Measurements from ENCODE around the gene WDR93. TPM values are rescaled to one million over a fixed set of nuclear protein-coding genes. Genes with fewer than 3 reads are reported as not detected.

WDR93 gene
- total and polyA plus RNA-seq, 12 donors, result 0.09 to 0.15 (median 0.15) TPM; not detected in 9

GRCh38 chr15:89731275-89731674 lies 40.7 kb downstream of the WDR93 start:
- Histone ChIP-seq H3K4me3 (no peak overlapping the region), H3K9me3 (no peaks in the 10 kb centered on the region), H3K4me1 (peaks cover 0 to 6% (median 0%) of the 10 kb centered on the region in 9 donors), H3K27me3 (peaks cover 0 to 14% (median 7%) of the 10 kb centered on the region in 7 donors), H3K36me3 (no peaks in the 10 kb centered on the region), H3K27ac (no peak overlapping the region)
- ATAC-seq, result no peak
- TF ChIP-seq CTCF (IDR thresholded peaks at IDR 0.05), result no peak
- 87 to 93% methylated on average over 5 of the region's 5 CpGs for WGBS, 2 donors
- intact Hi-C loops (cut with DNase I), result loop anchor here in 1 of 10 donors (10.0 kb wide), 1 partner anchor 76 kb away; the partner anchor contains the start of gene KIF7
- no peak for DNase-seq

- Histone ChIP-seq H3K27me3 (peaks cover 0 to 17% (median 8%) of the 10 kb centered on the region in 7 donors), H3K27ac (no peak overlapping the region), H3K4me1 (peaks cover 0 to 6% (median 0%) of the 10 kb centered on the region in 9 donors), H3K36me3 (no peaks in the 10 kb centered on the region), H3K9me3 (no peaks in the 10 kb centered on the region), H3K4me3 (no peak overlapping the region)
- DNase-seq (no peak), ATAC-seq (peak in 2 of 8 donors; percentile 29 to 57)
- intact Hi-C loops (cut with DNase I), result loop anchor here in 1 of 10 donors (10.0 kb wide), 1 partner anchor 78 kb away; the partner anchor contains the start of gene KIF7
- TF ChIP-seq CTCF (IDR thresholded peaks at IDR 0.05), result no peak
- WGBS, 2 donors, result 40 to 49% methylated on average over 8 of the region's 8 CpGs
Measured at GRCh38 chr15:89732451-89733172, 42.0 kb downstream of the WDR93 start.

- ATAC-seq (no peak), DNase-seq (no peak)
- no peaks in the 10 kb centered on the region for H3K36me3 ChIP-seq
- no peak overlapping the region for H3K27ac ChIP-seq
- intact Hi-C loops (cut with DNase I), result loop anchor here in 2 of 10 donors (5.0 to 10.0 kb wide), 2 partner anchors 81 to 88 kb away; partner anchors contain the start of gene KIF7 (in 1 of the 2)
- no peaks in the 10 kb centered on the region for H3K9me3 ChIP-seq
- 40 to 42% methylated on average over 4 of the region's 4 CpGs for WGBS, 2 donors
- H3K27me3 ChIP-seq, result peaks cover 0 to 17% (median 8%) of the 10 kb centered on the region in 7 donors
- peaks cover 0 to 4% (median 0%) of the 10 kb centered on the region in 9 donors for H3K4me1 ChIP-seq
- TF ChIP-seq CTCF (IDR thresholded peaks at IDR 0.05), result no peak
- H3K4me3 ChIP-seq, result no peak overlapping the region
Measured at GRCh38 chr15:89735773-89736172, 45.2 kb downstream of the WDR93 start.

- ATAC-seq (peak; percentile 73 to 89 (median 82)), DNase-seq (peak in 1 of 2 donors; percentile 61)
- intact Hi-C loops (cut with DNase I), result loop anchor here in 1 of 10 donors (5.0 kb wide), 1 partner anchor 132 kb away; no protein-coding TSS in a partner anchor
- Histone ChIP-seq H3K9me3 (no peaks in the 10 kb centered on the region), H3K4me3 (no peak overlapping the region), H3K27me3 (peaks cover 0 to 19% (median 6%) of the 10 kb centered on the region in 7 donors), H3K27ac (no peak overlapping the region), H3K4me1 (peaks cover 0 to 4% (median 0%) of the 10 kb centered on the region in 9 donors), H3K36me3 (no peaks in the 10 kb centered on the region)
- 3 to 4% methylated on average over 8 of the region's 8 CpGs for WGBS, 2 donors
- TF ChIP-seq CTCF (IDR thresholded peaks at IDR 0.05), result peak; percentile 77 to 93 (median 88)
Measured at GRCh38 chr15:89740137-89740536, 49.5 kb downstream of the WDR93 start.

Measured in heart right ventricle (tissue), 16 donors.